GM18505 (cell line): Measurements from ENCODE around the gene SYNE1.

Experiments used
- ATAC-seq: cut with Tn5 transposase; IDR thresholded peaks from one replicate; pipeline ENCODE4 v1.9.1; 2021; ENCODE audit not compliant: unreplicated experiment
- POLR2A ChIP-seq: IDR thresholded peaks from 4 replicates; pipeline ENCODE4 v1.6.1; 2011; ENCODE audit warnings: borderline replicate concordance; ENCODE audit not compliant: insufficient read depth, insufficient read length; ENCODE audit errors: extremely low read depth

The SYNE1 gene

GRCh38 chr6:152173321-152173720 lies 463.8 kb downstream of the SYNE1 start:
- no peak for ATAC-seq
- TF ChIP-seq POLR2A = no peak

GRCh38 chr6:152170702-152171667 lies 466.2 kb downstream of the SYNE1 start:
- ATAC-seq = peak; percentile 92
- TF ChIP-seq POLR2A = no peak

GRCh38 chr6:152170313-152170701 lies 466.9 kb downstream of the SYNE1 start:
- no peak for ATAC-seq
- TF ChIP-seq POLR2A = no peak

- no peak for ATAC-seq
- TF ChIP-seq POLR2A = no peak
Observed at GRCh38 chr6:152167641-152168603, 469.2 kb downstream of the SYNE1 start.

- ATAC-seq = no peak
- no peak for TF ChIP-seq POLR2A
Observed at GRCh38 chr6:152166897-152167296, 470.3 kb downstream of the SYNE1 start.

GRCh38 chr6:152166497-152166896 lies 470.7 kb downstream of the SYNE1 start:
- ATAC-seq = no peak
- no peak for TF ChIP-seq POLR2A

- no peak for TF ChIP-seq POLR2A
- ATAC-seq = no peak
Observed at GRCh38 chr6:152164957-152165356, 472.2 kb downstream of the SYNE1 start.

- peak; percentile 45 for ATAC-seq
- TF ChIP-seq POLR2A = no peak
Observed at GRCh38 chr6:152161501-152161900, 475.7 kb downstream of the SYNE1 start.

GRCh38 chr6:152160346-152160745 lies 476.8 kb downstream of the SYNE1 start:
- ATAC-seq = peak; percentile 91
- TF ChIP-seq POLR2A = no peak

- TF ChIP-seq POLR2A = no peak
- ATAC-seq = no peak
Observed at GRCh38 chr6:152155792-152156191, 481.4 kb downstream of the SYNE1 start.

GRCh38 chr6:152154559-152155356 lies 482.4 kb downstream of the SYNE1 start:
- no peak for ATAC-seq
- TF ChIP-seq POLR2A = no peak

- TF ChIP-seq POLR2A = no peak
Observed at GRCh38 chr6:152151920-152152319, 485.2 kb downstream of the SYNE1 start.

More at GRCh38 chr6:152151920-152152319, 485.2 kb downstream of the SYNE1 start:
- ATAC-seq = no peak
